ENCODE measurements around the gene TPSD1. TPM values are rescaled to one million over a fixed set of nuclear protein-coding genes. Genes with fewer than 3 reads are reported as not detected.

Gene TPSD1
- total and polyA plus RNA-seq, 7 experiments from 2014 or later: not detected

- POLR2A ChIA-PET: no interaction called here
- H3K4me1 Mint-ChIP-seq: peaks cover 0 to 5% (median 4%) of the 10 kb centered on the region in 7 donors
Measured at GRCh38 chr16:1211451-1212268, 44.2 kb upstream of the TPSD1 start.

GRCh38 chr16:1212616-1213194 lies 43.2 kb upstream of the TPSD1 start:
- no peaks in the 10 kb centered on the region for H3K27me3 ChIP-seq (ENCODE audit: control insufficient read depth in 2 of 2, insufficient read depth in 2 of 2, low read length in 2 of 2)
- ChIA-PET POLR2A (no interaction called here), CTCF (interaction anchor here (0.9 kb wide), 1 partner anchor 46 kb away, joined by 3 read pairs; no protein-coding TSS in a partner anchor)
- no peak for ATAC-seq
- Mint-ChIP-seq H3K27ac (no peak overlapping the region), H3K36me3 (no peaks in the 10 kb centered on the region), H3K4me3 (no peak overlapping the region), H3K9me3 (no peaks in the 10 kb centered on the region), H3K27me3 (no peaks in the 10 kb centered on the region), H3K4me1 (peaks cover 0 to 5% (median 4%) of the 10 kb centered on the region in 7 donors)
- no peaks in the 10 kb centered on the region for H3K4me1 ChIP-seq (ENCODE audit: control insufficient read depth in 2 of 2, insufficient read depth in 2 of 2, low read length in 2 of 2)
- H3K9me3 ChIP-seq (ENCODE audit: control insufficient read depth in 2 of 3, low read length in 3 of 3): no peaks in the 10 kb centered on the region
- H3K36me3 ChIP-seq (ENCODE audit: control insufficient read depth in 2 of 3, insufficient read depth in 3 of 3, low read length in 3 of 3): no peaks in the 10 kb centered on the region
- no peak overlapping the region for H3K4me3 ChIP-seq (ENCODE audit: low read length)
- H3K27ac ChIP-seq (ENCODE audit: low read depth, low read length): no peak overlapping the region
- DNase-seq: no peak
- intact Hi-C loops (cut with micrococcal nuclease): no loop called here

More at GRCh38 chr16:1211451-1212268, 44.2 kb upstream of the TPSD1 start:
- H3K27ac ChIP-seq (ENCODE audit: low read depth, low read length): no peak overlapping the region
- Mint-ChIP-seq H3K36me3 (no peaks in the 10 kb centered on the region), H3K9me3 (no peaks in the 10 kb centered on the region), H3K27ac (no peak overlapping the region), H3K27me3 (no peaks in the 10 kb centered on the region), H3K4me3 (peak overlapping the region in 1 of 10 donors; percentile 40)
- CTCF ChIA-PET: no interaction called here
- no peaks in the 10 kb centered on the region for H3K36me3 ChIP-seq (ENCODE audit: control insufficient read depth in 2 of 3, insufficient read depth in 3 of 3, low read length in 3 of 3)
- no peaks in the 10 kb centered on the region for H3K9me3 ChIP-seq (ENCODE audit: control insufficient read depth in 2 of 3, low read length in 3 of 3)
- DNase-seq: no peak
- H3K4me3 ChIP-seq (ENCODE audit: low read length): no peak overlapping the region
- no peak for ATAC-seq
- H3K27me3 ChIP-seq (ENCODE audit: control insufficient read depth in 2 of 2, insufficient read depth in 2 of 2, low read length in 2 of 2): no peaks in the 10 kb centered on the region
- intact Hi-C loops (cut with micrococcal nuclease): no loop called here
- no peaks in the 10 kb centered on the region for H3K4me1 ChIP-seq (ENCODE audit: control insufficient read depth in 2 of 2, insufficient read depth in 2 of 2, low read length in 2 of 2)

- Mint-ChIP-seq H3K9me3 (no peaks in the 10 kb centered on the region), H3K27me3 (no peaks in the 10 kb centered on the region), H3K4me3 (no peak overlapping the region), H3K36me3 (no peaks in the 10 kb centered on the region), H3K4me1 (peaks cover 0 to 3% (median 2%) of the 10 kb centered on the region in 7 donors), H3K27ac (no peak overlapping the region)
- no peak for ATAC-seq
- ChIA-PET CTCF (interaction anchor here (0.9 kb wide), 1 partner anchor 46 kb away, joined by 3 read pairs; no protein-coding TSS in a partner anchor), POLR2A (no interaction called here)
- Histone ChIP-seq H3K27ac (ENCODE audit: low read depth, low read length) (no peak overlapping the region), H3K4me1 (ENCODE audit: control insufficient read depth in 2 of 2, insufficient read depth in 2 of 2, low read length in 2 of 2) (no peaks in the 10 kb centered on the region), H3K27me3 (ENCODE audit: control insufficient read depth in 2 of 2, insufficient read depth in 2 of 2, low read length in 2 of 2) (no peaks in the 10 kb centered on the region), H3K36me3 (ENCODE audit: control insufficient read depth in 2 of 3, insufficient read depth in 3 of 3, low read length in 3 of 3) (no peaks in the 10 kb centered on the region), H3K4me3 (ENCODE audit: low read length) (no peak overlapping the region), H3K9me3 (ENCODE audit: control insufficient read depth in 2 of 3, low read length in 3 of 3) (no peaks in the 10 kb centered on the region)
- no peak for DNase-seq
- intact Hi-C loops (cut with micrococcal nuclease): no loop called here
Measured at GRCh38 chr16:1213231-1213630, 42.6 kb upstream of the TPSD1 start.

GRCh38 chr16:1213796-1214372 lies 42.0 kb upstream of the TPSD1 start:
- Mint-ChIP-seq H3K9me3 (no peaks in the 10 kb centered on the region), H3K27ac (peak overlapping the region in 1 of 9 donors; percentile 69), H3K27me3 (no peaks in the 10 kb centered on the region), H3K4me1 (peaks cover 0 to 2% (median 0%) of the 10 kb centered on the region in 7 donors), H3K4me3 (no peak overlapping the region), H3K36me3 (no peaks in the 10 kb centered on the region)
- no peaks in the 10 kb centered on the region for H3K4me1 ChIP-seq (ENCODE audit: control insufficient read depth in 2 of 2, insufficient read depth in 2 of 2, low read length in 2 of 2)
- CTCF ChIA-PET: no interaction called here
- H3K9me3 ChIP-seq (ENCODE audit: control insufficient read depth in 2 of 3, low read length in 3 of 3): no peaks in the 10 kb centered on the region
- no peak overlapping the region for H3K4me3 ChIP-seq (ENCODE audit: low read length)
- DNase-seq (no peak), ATAC-seq (no peak)
- H3K36me3 ChIP-seq (ENCODE audit: control insufficient read depth in 2 of 3, insufficient read depth in 3 of 3, low read length in 3 of 3): no peaks in the 10 kb centered on the region
- intact Hi-C loops (cut with micrococcal nuclease): no loop called here
- H3K27me3 ChIP-seq (ENCODE audit: control insufficient read depth in 2 of 2, insufficient read depth in 2 of 2, low read length in 2 of 2): no peaks in the 10 kb centered on the region
- POLR2A ChIA-PET: no interaction called here
- no peak overlapping the region for H3K27ac ChIP-seq (ENCODE audit: low read depth, low read length)

GRCh38 chr16:1214719-1215118 lies 41.1 kb upstream of the TPSD1 start:
- no peak overlapping the region for H3K4me3 Mint-ChIP-seq
- Histone ChIP-seq H3K36me3 (ENCODE audit: control insufficient read depth in 2 of 3, insufficient read depth in 3 of 3, low read length in 3 of 3) (no peaks in the 10 kb centered on the region), H3K4me3 (ENCODE audit: low read length) (no peak overlapping the region), H3K27me3 (ENCODE audit: control insufficient read depth in 2 of 2, insufficient read depth in 2 of 2, low read length in 2 of 2) (no peaks in the 10 kb centered on the region), H3K27ac (ENCODE audit: low read depth, low read length) (no peak overlapping the region), H3K4me1 (ENCODE audit: control insufficient read depth in 2 of 2, insufficient read depth in 2 of 2, low read length in 2 of 2) (no peaks in the 10 kb centered on the region), H3K9me3 (ENCODE audit: control insufficient read depth in 2 of 3, low read length in 3 of 3) (no peaks in the 10 kb centered on the region)
- ChIA-PET POLR2A (no interaction called here), CTCF (no interaction called here)
- intact Hi-C loops (cut with micrococcal nuclease): no loop called here
- no peaks in the 10 kb centered on the region for H3K36me3 Mint-ChIP-seq
- ATAC-seq (no peak), DNase-seq (no peak)
- no peaks in the 10 kb centered on the region for H3K9me3 Mint-ChIP-seq
- H3K27me3 Mint-ChIP-seq: no peaks in the 10 kb centered on the region
- H3K4me1 Mint-ChIP-seq: peaks cover 0 to 2% (median 0%) of the 10 kb centered on the region in 7 donors
- H3K27ac Mint-ChIP-seq: no peak overlapping the region

GRCh38 chr16:1215574-1216295 lies 40.1 kb upstream of the TPSD1 start:
- Histone ChIP-seq H3K27ac (ENCODE audit: low read depth, low read length) (no peak overlapping the region), H3K9me3 (ENCODE audit: control insufficient read depth in 2 of 3, low read length in 3 of 3) (no peaks in the 10 kb centered on the region), H3K36me3 (ENCODE audit: control insufficient read depth in 2 of 3, insufficient read depth in 3 of 3, low read length in 3 of 3) (no peaks in the 10 kb centered on the region), H3K4me1 (ENCODE audit: control insufficient read depth in 2 of 2, insufficient read depth in 2 of 2, low read length in 2 of 2) (no peaks in the 10 kb centered on the region), H3K27me3 (ENCODE audit: control insufficient read depth in 2 of 2, insufficient read depth in 2 of 2, low read length in 2 of 2) (no peaks in the 10 kb centered on the region), H3K4me3 (ENCODE audit: low read length) (no peak overlapping the region)
- ATAC-seq: no peak
- Mint-ChIP-seq H3K27ac (peak overlapping the region in 1 of 9 donors; percentile 76), H3K9me3 (no peaks in the 10 kb centered on the region), H3K36me3 (no peaks in the 10 kb centered on the region), H3K4me1 (peaks cover 0 to 2% (median 0%) of the 10 kb centered on the region in 7 donors), H3K4me3 (no peak overlapping the region), H3K27me3 (no peaks in the 10 kb centered on the region)
- intact Hi-C loops (cut with micrococcal nuclease): no loop called here
- ChIA-PET CTCF (no interaction called here), POLR2A (no interaction called here)
- DNase-seq: no peak

All from naive thymus-derived CD4-positive, alpha-beta T cell (primary cell).